Mucosa of stomach (tissue), 1 donor: ENCODE measurements around the gene GMPR2.
"Not testable (repeated sequence)": the region's sequence is repeated elsewhere in the genome, so short reads cannot be mapped to it uniquely, and the experiment has no call there.

Source experiments
- H3K27me3 ChIP-seq: one replicate; pipeline ENCODE4 v1.7.0; 2013; ENCODE audit warnings: mild to moderate bottlenecking, low read length; ENCODE audit not compliant: control insufficient read depth, insufficient read depth
- H3K36me3 ChIP-seq: one replicate; pipeline ENCODE4 v1.7.0; 2013; ENCODE audit warnings: low read length; ENCODE audit not compliant: control insufficient read depth, insufficient read depth
- H3K4me1 ChIP-seq: one replicate; pipeline ENCODE4 v1.7.0; 2013; ENCODE audit warnings: mild to moderate bottlenecking, low read length; ENCODE audit not compliant: control insufficient read depth, insufficient read depth
- H3K4me3 ChIP-seq: one replicate; pipeline ENCODE4 v1.7.0; 2013; ENCODE audit warnings: low read length
- H3K9ac ChIP-seq: one replicate; pipeline ENCODE4 v1.7.0; 2013; ENCODE audit warnings: mild to moderate bottlenecking, low read length, moderate library complexity
- H3K9me3 ChIP-seq: one replicate; pipeline ENCODE4 v1.7.0; 2013; ENCODE audit warnings: mild to moderate bottlenecking, low read length, moderate library complexity; ENCODE audit not compliant: control insufficient read depth
- donor health status: Pancreatic carcinoma.

The GMPR2 gene

DNA sequence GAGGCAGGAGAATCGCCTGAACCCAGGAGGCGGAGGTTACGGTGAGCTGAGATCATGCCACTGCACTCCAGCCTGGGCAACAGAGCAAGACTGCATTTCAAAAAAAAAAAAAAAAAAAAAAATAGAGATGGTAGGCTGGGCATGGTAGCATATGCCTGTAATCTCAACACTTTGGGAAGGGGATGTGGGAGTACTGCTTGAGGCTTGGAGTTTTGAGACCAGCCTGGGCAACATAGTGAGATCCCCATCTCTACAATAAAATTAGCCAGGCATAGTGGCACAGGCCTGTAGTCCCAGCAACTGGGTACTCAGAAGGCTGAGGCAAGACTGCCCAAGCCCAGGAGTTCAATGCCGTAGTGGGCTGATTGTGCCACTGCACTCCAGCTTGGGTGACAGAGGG lies 9.7 kb upstream of the GMPR2 start:
- H3K9me3 ChIP-seq = not testable (repeated sequence)

GRCh38 chr14:24224618-24225071 lies 8.1 kb upstream of the GMPR2 start:
- Histone ChIP-seq H3K9me3 (no peaks in the 10 kb centered on the region), H3K9ac (no peak overlapping the region), H3K36me3 (no peaks in the 10 kb centered on the region), H3K4me1 (no peaks in the 10 kb centered on the region), H3K27me3 (no peaks in the 10 kb centered on the region), H3K4me3 (no peak overlapping the region)

More for the DNA sequence above, 9.7 kb upstream of the GMPR2 start:
- H3K4me3 ChIP-seq, H3K9ac ChIP-seq, H3K4me1 ChIP-seq, H3K27me3 ChIP-seq, H3K36me3 ChIP-seq: not testable (repeated sequence)

DNA sequence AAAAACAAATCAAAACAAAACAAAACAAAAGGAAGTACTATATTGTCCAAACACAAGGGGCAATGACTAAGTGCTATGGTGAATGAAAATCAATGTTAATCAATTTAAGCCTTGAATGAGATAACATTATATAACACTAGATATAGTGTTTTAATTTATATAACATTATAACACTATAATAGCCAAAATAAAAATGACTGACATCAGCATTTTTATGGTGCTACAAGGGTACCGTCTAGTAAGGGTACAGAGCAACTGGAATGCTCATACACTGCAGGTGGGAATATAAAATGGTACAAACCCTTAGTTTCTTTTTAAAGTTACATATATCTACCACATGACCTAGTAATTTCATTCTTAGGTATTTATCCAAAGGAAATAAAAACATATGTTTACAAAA lies 6.3 kb upstream of the GMPR2 start:
- H3K9me3 ChIP-seq = no peaks in the 10 kb centered on the region
- no peak overlapping the region for H3K4me3 ChIP-seq
- H3K4me1 ChIP-seq = peaks cover 6% of the 10 kb centered on the region
- H3K27me3 ChIP-seq = no peaks in the 10 kb centered on the region
- H3K9ac ChIP-seq = no peak overlapping the region
- no peaks in the 10 kb centered on the region for H3K36me3 ChIP-seq

DNA sequence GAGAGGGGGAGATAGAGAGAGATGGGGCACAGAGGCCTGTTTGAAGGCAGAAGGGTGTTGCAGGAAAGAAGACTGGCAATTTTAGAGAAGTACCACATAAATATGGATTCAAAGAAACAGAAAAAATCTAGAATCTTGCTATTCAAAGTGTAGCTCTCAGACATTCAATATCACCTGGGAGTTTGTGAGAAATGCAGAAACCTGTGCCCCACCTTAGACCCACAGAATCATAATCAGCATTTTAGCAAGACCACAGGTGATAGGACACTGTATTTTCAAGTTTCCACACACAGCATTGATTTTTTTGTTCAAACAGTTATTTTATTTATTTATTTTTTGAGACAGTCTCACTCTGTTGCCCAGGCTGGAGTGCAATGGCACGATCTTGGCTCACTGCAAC lies 3.8 kb upstream of the GMPR2 start:
- H3K9ac ChIP-seq = no peak overlapping the region
- no peaks in the 10 kb centered on the region for H3K9me3 ChIP-seq
- no peaks in the 10 kb centered on the region for H3K27me3 ChIP-seq
- peaks cover 8% of the 10 kb centered on the region for H3K4me1 ChIP-seq
- no peak overlapping the region for H3K4me3 ChIP-seq
- H3K36me3 ChIP-seq = no peaks in the 10 kb centered on the region

DNA sequence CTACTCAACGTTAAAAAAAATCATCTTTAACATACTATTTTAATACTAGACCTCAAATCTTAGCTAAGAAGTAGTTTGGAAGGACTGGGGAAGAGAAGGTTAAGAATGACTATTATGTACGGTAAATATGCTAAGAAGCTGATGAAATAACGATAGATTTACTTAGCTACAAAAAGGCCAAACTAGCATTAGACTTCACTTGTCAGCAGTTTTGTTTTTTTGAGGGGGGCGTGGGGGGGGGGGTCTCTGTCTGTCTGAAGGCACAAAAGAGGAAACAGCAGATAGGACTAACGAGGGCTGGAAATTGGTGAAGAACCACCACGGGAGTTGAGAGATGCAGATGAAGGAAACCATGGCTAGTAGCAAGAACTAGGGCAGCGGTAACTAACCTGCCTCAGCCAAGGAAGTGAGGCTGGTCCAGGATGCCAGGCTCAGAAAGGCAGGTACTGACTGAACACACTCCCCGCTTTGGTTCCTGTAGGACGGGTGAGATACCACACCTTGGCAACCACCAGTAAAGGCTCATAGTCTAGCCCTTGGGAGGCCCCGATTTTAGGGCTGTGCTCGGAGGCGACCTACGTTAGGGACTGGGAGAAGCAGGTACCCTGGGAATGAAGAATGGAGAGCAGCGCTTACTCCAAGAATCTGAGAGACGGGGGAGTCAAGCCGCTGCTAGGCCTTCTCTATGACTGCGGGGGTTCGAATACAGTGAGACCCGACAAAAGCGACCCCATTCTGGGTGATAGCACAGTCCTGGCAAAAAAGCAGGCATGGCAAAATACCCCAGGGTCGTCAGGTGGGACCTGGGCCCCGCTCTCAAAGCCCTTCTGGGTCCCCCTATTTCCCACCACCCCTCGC lies 1.2 kb upstream of the GMPR2 start:
- Histone ChIP-seq H3K9ac (peak overlapping the region; percentile 70), H3K9me3 (no peaks in the 10 kb centered on the region), H3K36me3 (no peaks in the 10 kb centered on the region), H3K27me3 (no peaks in the 10 kb centered on the region), H3K4me1 (peaks cover 8% of the 10 kb centered on the region), H3K4me3 (peak overlapping the region; percentile 87)

DNA sequence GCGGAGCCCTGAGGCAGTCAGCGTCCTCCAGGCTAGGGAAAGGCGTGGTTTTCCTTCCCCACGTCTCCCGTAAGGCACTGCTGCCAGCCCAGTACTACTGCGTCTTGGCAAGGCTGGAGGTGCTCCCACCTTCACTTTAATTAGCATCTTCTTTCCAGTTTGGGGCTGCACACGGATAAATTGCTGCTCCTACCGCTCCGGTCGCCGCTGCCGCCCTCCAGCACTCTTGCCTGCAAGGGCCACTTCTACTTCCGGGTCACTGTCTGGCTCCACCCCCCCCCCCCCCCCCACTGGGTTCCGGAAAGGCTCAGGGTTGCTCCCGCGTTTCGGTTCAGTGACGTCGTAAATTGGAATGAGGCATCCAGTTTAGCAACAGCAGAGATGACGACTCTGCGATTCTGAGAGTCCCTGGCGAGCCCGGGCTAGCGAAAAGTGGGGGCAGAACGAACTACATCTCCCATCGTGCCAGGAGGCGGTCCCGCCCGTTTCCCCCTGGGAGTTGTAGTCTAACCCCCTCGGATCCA lies 546 bp upstream of the GMPR2 start, which contains the start of gene NEDD8:
TSS of gene NEDD8 (minus strand) at position 247 of the 524 bp plus-strand sequence. CDS start at position 147, 100 bp downstream.
- H3K4me1 ChIP-seq = peaks cover 8% of the 10 kb centered on the region
- peak within 1 kb of the TSS; percentile 87 for H3K4me3 ChIP-seq

DNA sequence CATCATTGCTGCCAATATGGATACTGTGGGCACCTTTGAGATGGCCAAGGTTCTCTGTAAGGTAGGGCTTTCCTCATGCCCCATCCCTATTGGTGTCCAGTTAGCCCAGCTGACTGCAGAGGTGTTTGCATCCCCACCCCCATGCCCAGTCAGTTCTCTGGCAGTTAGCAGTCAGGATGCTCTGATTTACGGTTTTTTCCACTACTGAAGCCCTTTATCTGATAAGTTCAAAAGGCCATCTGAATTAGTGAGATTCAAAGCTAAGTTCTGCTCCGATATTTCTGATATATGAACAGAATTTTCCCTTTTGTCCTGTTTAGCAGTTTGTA lies 773 bp downstream of the GMPR2 start:
- no peaks in the 10 kb centered on the region for H3K27me3 ChIP-seq
- no peak overlapping the region for H3K9ac ChIP-seq
- H3K4me3 ChIP-seq = peak overlapping the region; percentile 87
- H3K9me3 ChIP-seq = no peaks in the 10 kb centered on the region
- H3K4me1 ChIP-seq = peaks cover 8% of the 10 kb centered on the region
- H3K36me3 ChIP-seq = no peaks in the 10 kb centered on the region

More for the DNA sequence above, 546 bp upstream of the GMPR2 start, which contains the start of gene NEDD8:
- no peaks in the 10 kb centered on the region for H3K36me3 ChIP-seq
- no peaks in the 10 kb centered on the region for H3K27me3 ChIP-seq
- H3K9ac ChIP-seq = peak within 1 kb of the TSS; percentile 70
- H3K9me3 ChIP-seq = no peaks in the 10 kb centered on the region

GRCh38 chr14:24234095-24235005 lies 1.6 kb downstream of the GMPR2 start:
- H3K4me3 ChIP-seq = no peak overlapping the region
- H3K4me1 ChIP-seq = peaks cover 8% of the 10 kb centered on the region
- no peaks in the 10 kb centered on the region for H3K9me3 ChIP-seq
- H3K9ac ChIP-seq = no peak overlapping the region
- H3K27me3 ChIP-seq = no peaks in the 10 kb centered on the region
- H3K36me3 ChIP-seq = no peaks in the 10 kb centered on the region

DNA sequence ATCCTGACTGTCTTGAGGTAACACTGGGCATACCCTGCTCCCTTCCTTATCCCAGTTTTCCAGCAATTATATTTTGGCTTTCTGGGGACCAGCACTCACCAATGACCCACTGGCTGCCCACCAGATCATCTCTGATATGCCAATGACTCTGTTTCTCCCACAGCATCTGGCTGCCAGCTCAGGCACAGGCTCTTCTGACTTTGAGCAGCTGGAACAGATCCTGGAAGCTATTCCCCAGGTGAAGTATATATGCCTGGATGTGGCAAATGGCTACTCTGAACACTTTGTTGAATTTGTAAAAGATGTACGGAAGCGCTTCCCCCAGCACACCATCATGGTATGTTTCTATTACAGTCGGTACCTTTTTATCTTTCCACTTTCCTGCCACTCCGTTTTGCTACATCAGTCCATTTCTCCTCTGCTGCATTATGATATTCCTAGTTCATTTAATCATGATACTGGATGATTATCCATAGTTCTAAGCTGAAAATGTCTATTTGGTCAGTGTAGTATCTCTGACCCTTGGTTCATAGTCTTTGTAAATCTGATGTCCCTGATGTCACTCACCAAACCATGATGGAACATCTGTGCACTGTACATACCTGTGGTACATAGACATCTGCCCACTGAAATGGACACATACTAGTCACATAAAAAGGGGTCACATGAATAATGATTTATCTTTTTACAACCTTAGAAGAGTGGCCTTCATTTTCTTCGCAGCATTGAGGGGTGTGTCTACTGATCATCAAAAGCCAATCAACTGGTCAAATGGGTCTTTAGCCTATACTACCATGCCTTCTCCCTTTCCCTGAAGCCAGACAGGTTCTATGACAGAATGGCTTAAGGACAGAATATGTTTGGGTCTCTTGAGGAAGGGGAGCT lies 3.3 kb downstream of the GMPR2 start:
- Histone ChIP-seq H3K9me3 (no peaks in the 10 kb centered on the region), H3K27me3 (no peaks in the 10 kb centered on the region), H3K9ac (no peak overlapping the region), H3K36me3 (peaks cover 6% of the 10 kb centered on the region), H3K4me3 (no peak overlapping the region), H3K4me1 (peaks cover 13% of the 10 kb centered on the region)

DNA sequence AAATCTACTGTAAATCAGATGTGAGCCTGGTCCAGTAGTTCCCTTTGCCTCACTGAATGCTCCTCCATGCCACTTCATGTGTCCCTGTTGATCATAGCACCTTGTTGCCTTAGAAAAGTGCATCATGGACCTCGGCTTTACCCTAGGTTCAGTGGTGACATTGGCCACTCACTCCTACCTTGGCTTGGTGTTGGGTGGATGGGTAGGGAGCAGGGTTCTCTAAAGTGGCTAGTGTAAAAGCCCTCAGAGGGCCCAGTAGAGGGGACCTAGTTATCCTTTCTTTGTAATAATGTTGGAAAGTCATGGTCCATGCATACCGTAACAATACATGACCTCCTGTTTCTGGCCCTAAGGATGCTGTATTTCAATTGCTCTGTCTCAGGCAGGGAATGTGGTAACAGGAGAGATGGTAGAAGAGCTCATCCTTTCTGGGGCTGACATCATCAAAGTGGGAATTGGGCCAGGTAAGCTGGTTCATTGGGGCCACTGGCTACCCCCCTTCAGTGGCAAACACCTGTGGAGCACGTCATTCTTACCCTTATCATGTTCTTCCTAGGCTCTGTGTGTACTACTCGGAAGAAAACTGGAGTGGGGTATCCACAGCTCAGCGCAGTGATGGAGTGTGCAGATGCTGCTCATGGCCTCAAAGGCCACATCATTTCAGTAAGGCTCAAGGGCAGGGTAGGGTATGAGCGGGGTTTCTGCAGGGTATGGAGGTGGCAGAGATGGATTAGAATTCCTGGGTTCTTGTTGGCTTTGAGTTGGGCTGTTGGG lies 4.1 kb downstream of the GMPR2 start:
- no peaks in the 10 kb centered on the region for H3K27me3 ChIP-seq
- H3K4me3 ChIP-seq = no peak overlapping the region
- no peaks in the 10 kb centered on the region for H3K9me3 ChIP-seq
- H3K9ac ChIP-seq = no peak overlapping the region
- H3K36me3 ChIP-seq = peaks cover 6% of the 10 kb centered on the region
- peaks cover 16% of the 10 kb centered on the region for H3K4me1 ChIP-seq
